Mesothelial cell of epicardium (in vitro differentiated cells): ENCODE data around the gene TGOLN2. TPM values are rescaled to one million over a fixed set of nuclear protein-coding genes. Genes with fewer than 3 reads are reported as not detected.
"Not testable (repeated sequence)": the region's sequence is repeated elsewhere in the genome, so short reads cannot be mapped to it uniquely, and the experiment has no call there.

Experiments
- DNase-seq, 2 experiments: peaks; one replicate each; pipeline ENCODE4 v3.0.0; 2021; ENCODE audit warnings: low spot score in 2 of 2; ENCODE audit not compliant: unreplicated experiment in 2 of 2
- H3K27ac Mint-ChIP-seq: 2 replicates; pipeline ENCODE4 v1.8.0; 2021; ENCODE audit warnings: mixed read lengths
- H3K27me3 Mint-ChIP-seq: 2 replicates; pipeline ENCODE4 v1.8.0; 2021; ENCODE audit warnings: low read depth, mixed read lengths
- H3K36me3 Mint-ChIP-seq: 2 replicates; pipeline ENCODE4 v1.8.0; 2021; ENCODE audit warnings: mixed read lengths
- H3K4me1 Mint-ChIP-seq: 2 replicates; pipeline ENCODE4 v1.8.0; 2021; ENCODE audit warnings: mixed read lengths
- H3K4me3 Mint-ChIP-seq: 2 replicates; pipeline ENCODE4 v1.8.0; 2021; ENCODE audit warnings: mild to moderate bottlenecking, moderate library complexity, mixed read lengths
- H3K9me3 Mint-ChIP-seq: 2 replicates; pipeline ENCODE4 v1.8.0; 2021; ENCODE audit warnings: mixed read lengths
- CTCF ChIP-seq: fragments of 200-600 bp; sonication (generic); IDR thresholded peaks from one replicate; pipeline ENCODE4 v1.5.0; 2021; ENCODE audit warnings: antibody characterized with exemption; ENCODE audit not compliant: unreplicated experiment
- total RNA-seq: library from RNA; stranded (reverse); gene quantifications from 3 replicates; pipeline ENCODE4 v1.2.1, GENCODE V29; 2021

The TGOLN2 gene
- total RNA-seq, 1 donor from 2014 or later: 59.2 TPM

GRCh38 chr2:85330839-85331636 is 3.2 kb upstream of the TGOLN2 start:
- peaks cover 18% of the 10 kb centered on the region for H3K4me1 Mint-ChIP-seq
- no peaks in the 10 kb centered on the region for H3K36me3 Mint-ChIP-seq
- no peak for DNase-seq
- H3K27me3 Mint-ChIP-seq: no peaks in the 10 kb centered on the region
- H3K27ac Mint-ChIP-seq: no peak overlapping the region
- TF ChIP-seq CTCF: no peak
- no peak overlapping the region for H3K4me3 Mint-ChIP-seq
- no peaks in the 10 kb centered on the region for H3K9me3 Mint-ChIP-seq

DNA sequence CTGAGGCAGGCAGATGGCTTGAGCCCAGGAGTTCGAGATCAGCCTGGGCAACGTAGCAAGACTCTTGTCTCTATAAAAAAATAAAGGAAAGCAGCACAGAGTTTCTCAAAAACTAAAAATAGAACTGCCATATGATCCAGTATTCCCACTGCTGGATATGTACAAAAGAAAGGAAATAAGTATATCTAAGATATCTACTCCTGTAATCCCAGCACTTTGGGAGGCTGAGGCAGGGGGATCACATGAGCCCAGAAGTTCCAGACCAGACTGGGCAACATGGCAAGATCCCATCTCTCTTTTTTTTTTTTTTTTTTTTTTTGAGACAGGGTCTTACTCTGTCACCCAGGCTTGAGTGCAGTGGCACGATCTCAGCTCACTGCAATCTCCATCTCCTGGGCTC is 1.9 kb upstream of the TGOLN2 start:
- not testable (repeated sequence) for H3K27ac Mint-ChIP-seq, H3K27me3 Mint-ChIP-seq, H3K4me3 Mint-ChIP-seq, H3K9me3 Mint-ChIP-seq, DNase-seq, H3K36me3 Mint-ChIP-seq
- H3K4me1 Mint-ChIP-seq: peaks cover 31% of the 10 kb centered on the region

DNA sequence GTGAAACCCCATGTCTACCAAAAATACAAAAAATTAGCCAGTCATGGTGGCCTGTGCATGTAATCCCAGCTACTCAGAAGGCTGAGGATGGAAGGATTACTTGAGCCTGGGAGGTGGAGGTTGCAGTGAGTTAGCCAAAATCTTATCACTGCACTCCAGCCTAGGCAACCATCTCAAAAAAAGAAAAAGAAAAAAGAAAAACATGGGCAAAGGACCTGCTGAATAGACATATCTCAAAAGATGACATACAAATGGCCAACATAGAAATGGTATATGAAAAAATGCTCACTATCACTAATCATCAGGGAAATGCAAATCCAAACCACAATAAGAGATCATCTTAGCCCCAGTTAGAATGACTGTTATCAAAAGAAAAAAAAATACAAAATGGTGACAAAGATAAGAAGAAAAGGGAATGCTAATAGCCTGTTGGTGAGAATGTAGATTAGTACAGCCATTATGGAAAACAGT is 1.4 kb upstream of the TGOLN2 start:
- no peak overlapping the region for H3K27ac Mint-ChIP-seq
- H3K36me3 Mint-ChIP-seq: peaks cover 3% of the 10 kb centered on the region
- TF ChIP-seq CTCF: no peak
- DNase-seq: no peak
- peaks cover 32% of the 10 kb centered on the region for H3K4me1 Mint-ChIP-seq
- H3K9me3 Mint-ChIP-seq: no peaks in the 10 kb centered on the region
- no peaks in the 10 kb centered on the region for H3K27me3 Mint-ChIP-seq
- no peak overlapping the region for H3K4me3 Mint-ChIP-seq

- no peaks in the 10 kb centered on the region for H3K27me3 Mint-ChIP-seq
- H3K9me3 Mint-ChIP-seq: no peaks in the 10 kb centered on the region
- H3K4me3 Mint-ChIP-seq: peak overlapping the region; percentile 88
Observed at GRCh38 chr2:85327160-85327821, 498 bp downstream of the TGOLN2 start.

DNA sequence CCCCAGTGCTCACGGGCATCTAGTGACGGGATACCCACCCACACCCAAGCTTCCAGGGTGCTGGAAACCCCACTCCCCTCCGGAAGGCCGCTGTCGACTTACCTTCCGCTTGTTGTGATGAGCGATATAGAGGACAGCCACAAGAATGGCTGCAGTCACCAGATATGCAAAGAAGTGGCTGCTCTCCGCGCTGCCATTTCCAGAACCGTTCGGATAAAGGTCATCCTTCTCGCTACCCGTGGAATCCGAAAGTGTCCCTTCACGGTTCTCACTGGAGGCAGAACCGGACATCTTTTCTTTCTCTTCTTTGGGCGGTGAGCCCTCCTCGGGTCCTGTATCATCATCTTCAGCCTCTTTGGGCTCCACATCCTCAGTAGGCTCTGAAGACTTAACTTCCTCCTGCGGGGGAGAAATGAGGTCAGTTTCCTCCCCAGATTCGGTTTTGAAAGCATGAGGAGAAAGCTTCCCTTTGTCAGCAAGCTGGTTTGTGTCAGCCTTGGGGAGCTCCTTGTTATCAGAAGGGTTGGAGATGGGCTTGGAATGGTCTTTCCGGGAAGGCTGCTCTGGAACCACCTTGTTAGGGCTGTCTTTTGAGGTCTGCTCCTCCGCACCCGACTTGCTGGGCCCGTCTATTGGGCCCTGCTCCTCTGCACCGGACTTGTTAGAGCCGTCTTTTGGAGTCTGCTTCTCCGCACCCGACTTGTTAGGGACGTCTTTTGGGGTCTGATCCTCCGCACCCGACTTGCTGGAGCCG is 1.2 kb downstream of the TGOLN2 start:
- Mint-ChIP-seq H3K4me3 (peak overlapping the region; percentile 88), H3K27me3 (no peaks in the 10 kb centered on the region), H3K4me1 (peaks cover 32% of the 10 kb centered on the region), H3K36me3 (peaks cover 24% of the 10 kb centered on the region), H3K9me3 (no peaks in the 10 kb centered on the region), H3K27ac (no peak overlapping the region)
- no peak for TF ChIP-seq CTCF
- DNase-seq: no peak

More at GRCh38 chr2:85327160-85327821, 498 bp downstream of the TGOLN2 start:
- Mint-ChIP-seq H3K27ac (peak overlapping the region; percentile 95), H3K4me1 (peaks cover 32% of the 10 kb centered on the region), H3K36me3 (peaks cover 17% of the 10 kb centered on the region)
- TF ChIP-seq CTCF: no peak
- DNase-seq: peak in 1 of 2 experiments; percentile 47
